ENCODE data around the gene AGR2. TPM values are rescaled to one million over a fixed set of nuclear protein-coding genes. Genes with fewer than 3 reads are reported as not detected.

AGR2 gene
- total RNA-seq, 2 experiments from 2014 or later, result not detected

Other genes starting within 250 kb of the AGR2 start
- 10 to 100 TPM in 1 of 2 experiments, 1 to 10 TPM in 1; 9.8 to 10.3 TPM for gene ANKMY2, start 159.2 kb downstream of the AGR2 start, total RNA-seq
- 10 to 100 TPM; 51.3 to 61.2 TPM for gene BZW2, start 158.8 kb downstream of the AGR2 start, total RNA-seq
- gene TSPAN13, start 51.2 kb downstream of the AGR2 start, total RNA-seq, result under 1 TPM; 0.31 to 0.50 TPM
- gene AGR3, start 77.0 kb upstream of the AGR2 start, total RNA-seq, result not detected

Data from activated CD4-positive, alpha-beta T cell treated with anti-CD3 and anti-CD28 coated beads, Interleukin-2, amount 10 ng/mL, durations not matched to agents 7 days and 5 days (primary cell).